Measurements from ENCODE around the gene DES. TPM values are rescaled to one million over a fixed set of nuclear protein-coding genes. Genes with fewer than 3 reads are reported as not detected.

The DES gene
- total RNA-seq: not detected in 2 replicates

DNA sequence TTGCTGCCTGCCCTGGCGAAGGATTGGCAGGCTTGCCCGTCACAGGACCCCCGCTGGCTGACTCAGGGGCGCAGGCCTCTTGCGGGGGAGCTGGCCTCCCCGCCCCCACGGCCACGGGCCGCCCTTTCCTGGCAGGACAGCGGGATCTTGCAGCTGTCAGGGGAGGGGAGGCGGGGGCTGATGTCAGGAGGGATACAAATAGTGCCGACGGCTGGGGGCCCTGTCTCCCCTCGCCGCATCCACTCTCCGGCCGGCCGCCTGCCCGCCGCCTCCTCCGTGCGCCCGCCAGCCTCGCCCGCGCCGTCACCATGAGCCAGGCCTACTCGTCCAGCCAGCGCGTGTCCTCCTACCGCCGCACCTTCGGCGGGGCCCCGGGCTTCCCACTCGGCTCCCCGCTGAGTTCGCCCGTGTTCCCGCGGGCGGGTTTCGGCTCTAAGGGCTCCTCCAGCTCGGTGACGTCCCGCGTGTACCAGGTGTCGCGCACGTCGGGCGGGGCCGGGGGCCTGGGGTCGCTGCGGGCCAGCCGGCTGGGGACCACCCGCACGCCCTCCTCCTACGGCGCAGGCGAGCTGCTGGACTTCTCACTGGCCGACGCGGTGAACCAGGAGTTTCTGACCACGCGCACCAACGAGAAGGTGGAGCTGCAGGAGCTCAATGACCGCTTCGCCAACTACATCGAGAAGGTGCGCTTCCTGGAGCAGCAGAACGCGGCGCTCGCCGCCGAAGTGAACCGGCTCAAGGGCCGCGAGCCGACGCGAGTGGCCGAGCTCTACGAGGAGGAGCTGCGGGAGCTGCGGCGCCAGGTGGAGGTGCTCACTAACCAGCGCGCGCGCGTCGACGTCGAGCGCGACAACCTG lies at the start of gene DES:
TSS of gene DES (plus strand) at position 223 of the 857 bp plus-strand sequence. CDS start at position 309, 86 bp downstream.
- peak within 1 kb of the TSS; percentile 2 for H3K4me3 ChIP-seq (ENCODE audit: low read depth, low read length)
- TF ChIP-seq, protein P1, sequence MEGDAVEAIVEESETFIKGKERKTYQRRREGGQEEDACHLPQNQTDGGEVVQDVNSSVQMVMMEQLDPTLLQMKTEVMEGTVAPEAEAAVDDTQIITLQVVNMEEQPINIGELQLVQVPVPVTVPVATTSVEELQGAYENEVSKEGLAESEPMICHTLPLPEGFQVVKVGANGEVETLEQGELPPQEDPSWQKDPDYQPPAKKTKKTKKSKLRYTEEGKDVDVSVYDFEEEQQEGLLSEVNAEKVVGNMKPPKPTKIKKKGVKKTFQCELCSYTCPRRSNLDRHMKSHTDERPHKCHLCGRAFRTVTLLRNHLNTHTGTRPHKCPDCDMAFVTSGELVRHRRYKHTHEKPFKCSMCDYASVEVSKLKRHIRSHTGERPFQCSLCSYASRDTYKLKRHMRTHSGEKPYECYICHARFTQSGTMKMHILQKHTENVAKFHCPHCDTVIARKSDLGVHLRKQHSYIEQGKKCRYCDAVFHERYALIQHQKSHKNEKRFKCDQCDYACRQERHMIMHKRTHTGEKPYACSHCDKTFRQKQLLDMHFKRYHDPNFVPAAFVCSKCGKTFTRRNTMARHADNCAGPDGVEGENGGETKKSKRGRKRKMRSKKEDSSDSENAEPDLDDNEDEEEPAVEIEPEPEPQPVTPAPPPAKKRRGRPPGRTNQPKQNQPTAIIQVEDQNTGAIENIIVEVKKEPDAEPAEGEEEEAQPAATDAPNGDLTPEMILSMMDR (conservative IDR thresholded peaks at IDR 0.05; ENCODE audit: low read depth, low read length): no peak
- no peak for DNase-seq (ENCODE audit: low read depth)

GRCh38 chr2:219368690-219369191 lies 49.4 kb upstream of the DES start:
- TF ChIP-seq, protein P1 (conservative IDR thresholded peaks at IDR 0.05; ENCODE audit: low read depth, low read length): no peak
- DNase-seq (ENCODE audit: low read depth): no peak
- no peak overlapping the region for H3K4me3 ChIP-seq (ENCODE audit: low read depth, low read length)

DNA sequence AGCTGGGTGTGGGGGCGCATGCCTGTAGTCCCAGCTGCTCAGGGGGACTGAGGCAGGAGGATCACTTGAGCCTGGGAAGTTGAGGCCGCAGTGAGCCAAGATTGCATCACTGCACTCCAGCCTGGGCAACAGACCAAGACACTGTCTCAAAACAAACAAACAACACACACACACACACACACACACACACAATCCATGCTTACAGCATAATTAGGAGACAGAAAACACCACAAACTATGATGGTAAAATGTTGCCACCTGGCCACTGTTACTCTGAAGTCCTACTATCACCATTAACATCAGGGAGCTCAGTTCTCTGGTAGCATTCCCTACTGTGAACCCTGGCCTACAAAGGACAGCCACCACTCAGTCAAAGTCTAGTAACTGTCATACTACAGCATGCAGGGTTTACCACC lies 48.7 kb upstream of the DES start:
- peak; percentile 19 for DNase-seq (ENCODE audit: low read depth)
- TF ChIP-seq, protein P1 (conservative IDR thresholded peaks at IDR 0.05; ENCODE audit: low read depth, low read length): no peak
- H3K4me3 ChIP-seq (ENCODE audit: low read depth, low read length): no peak overlapping the region

- TF ChIP-seq, protein P1 (conservative IDR thresholded peaks at IDR 0.05; ENCODE audit: low read depth, low read length): no peak
- H3K4me3 ChIP-seq (ENCODE audit: low read depth, low read length): no peak overlapping the region
- no peak for DNase-seq (ENCODE audit: low read depth)
Observed at GRCh38 chr2:219378163-219378851, 39.9 kb upstream of the DES start.

- DNase-seq (ENCODE audit: low read depth): no peak
- no peak overlapping the region for H3K4me3 ChIP-seq (ENCODE audit: low read depth, low read length)
- TF ChIP-seq, protein P1 (conservative IDR thresholded peaks at IDR 0.05; ENCODE audit: low read depth, low read length): no peak
Observed at GRCh38 chr2:219380926-219381325, 37.3 kb upstream of the DES start.

- TF ChIP-seq, protein P1 (conservative IDR thresholded peaks at IDR 0.05; ENCODE audit: low read depth, low read length): no peak
Observed at GRCh38 chr2:219381448-219381847, 36.7 kb upstream of the DES start.

More at GRCh38 chr2:219381448-219381847, 36.7 kb upstream of the DES start:
- no peak overlapping the region for H3K4me3 ChIP-seq (ENCODE audit: low read depth, low read length)
- DNase-seq (ENCODE audit: low read depth): no peak
